Gastroesophageal sphincter (tissue), 3 donors: Measurements from ENCODE around the gene TBC1D7.

Experiments used
- CTCF ChIP-seq, 4 experiments: fragments of 200-600 bp in 2 of 4; fragments of 450-650 bp in 2 of 4; sonication (generic) in 1 of 4; IDR thresholded peaks; one replicate each; pipeline ENCODE4 v1.5.1; 2017 to 2019; ENCODE audit warnings: antibody characterized with exemption in 4 of 4, mild to moderate bottlenecking in 2 of 4, moderate library complexity in 2 of 4
- EP300 ChIP-seq: sonication (generic); formaldehyde crosslinking; IDR thresholded peaks from one replicate; pipeline ENCODE4 v1.6.1; 2017; ENCODE audit warnings: antibody characterized with exemption, mild to moderate bottlenecking
- POLR2A ChIP-seq, 2 donors: fragments of 450-650 bp; IDR thresholded peaks; one replicate each; pipeline ENCODE4 v1.6.1; 2017; ENCODE audit warnings: antibody characterized with exemption in 2 of 2, mild to moderate bottlenecking in 2 of 2, moderate library complexity in 1 of 2
- POLR2AphosphoS5 ChIP-seq: sonication (generic); formaldehyde crosslinking; IDR thresholded peaks from one replicate; pipeline ENCODE4 v1.6.1; 2017; ENCODE audit warnings: antibody characterized with exemption

- TF ChIP-seq POLR2A (IDR thresholded peaks at IDR 0.05): no peak
- no peak for TF ChIP-seq EP300
- no peak for TF ChIP-seq POLR2AphosphoS5
- no peak for TF ChIP-seq CTCF (IDR thresholded peaks at IDR 0.05)
Observed at GRCh38 chr6:13304580-13305260, 23.6 kb downstream of the TBC1D7 start.
